Stimulated activated CD8-positive, alpha-beta memory T cell treated with anti-CD3 and anti-CD28 coated beads, Interleukin-15, amount 100 ng/mL, for 48 hours (primary cell): ENCODE results near the gene BLZF1.
"Not testable (repeated sequence)": the region's sequence is repeated elsewhere in the genome, so short reads cannot be mapped to it uniquely, and the experiment has no call there.

ENCODE experiments used
- DNase-seq, 2 donors: peaks; one replicate each; pipeline ENCODE4 v3.0.0-alpha.2; 2020; ENCODE audit warnings: low read depth in 2 of 2

BLZF1 gene

DNA sequence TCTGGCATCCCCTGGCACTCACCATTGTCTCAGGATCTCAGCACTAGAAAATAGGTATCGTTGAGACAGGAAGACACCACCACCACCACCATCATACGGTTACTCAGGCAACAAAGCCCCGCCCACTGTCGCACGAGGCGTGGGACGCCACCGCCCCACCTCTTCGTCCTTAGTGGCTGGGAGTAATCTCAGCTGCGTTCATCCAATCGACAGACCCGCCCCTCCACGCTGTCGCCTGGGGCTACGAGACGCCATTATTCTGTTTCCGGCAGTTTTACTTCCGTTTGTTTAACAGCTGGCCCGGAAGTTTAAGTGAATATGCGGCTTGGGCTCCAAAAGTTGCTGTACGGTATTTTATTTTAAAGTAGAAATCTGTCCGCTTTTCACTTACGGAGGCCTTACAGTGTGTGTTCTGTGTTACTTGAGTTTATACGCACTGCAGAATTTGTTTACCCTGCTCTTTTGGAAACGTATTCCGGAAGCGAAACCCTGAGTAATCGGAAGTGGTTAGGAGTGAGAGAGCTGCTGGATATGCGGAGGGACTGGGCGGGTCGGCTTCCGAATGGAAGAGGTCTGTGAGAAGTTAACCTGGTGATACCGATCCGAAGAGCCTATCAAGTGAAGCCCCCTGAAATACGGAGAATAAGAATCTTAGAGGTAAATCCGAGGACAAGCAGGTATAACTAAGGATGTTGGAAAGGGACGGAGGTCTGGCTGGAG is at the start of gene BLZF1, which contains the start of gene NME7:
Gene BLZF1 (plus strand): TSS at position 510 of the 720 bp plus-strand sequence. CDS start 1,328 bp downstream, outside the sequence.
Gene NME7 (minus strand): TSS at position 112 of the 720 bp plus-strand sequence. CDS start 87 bp downstream, at position 25.
- DNase-seq = peak; percentile 96 to 98

DNA sequence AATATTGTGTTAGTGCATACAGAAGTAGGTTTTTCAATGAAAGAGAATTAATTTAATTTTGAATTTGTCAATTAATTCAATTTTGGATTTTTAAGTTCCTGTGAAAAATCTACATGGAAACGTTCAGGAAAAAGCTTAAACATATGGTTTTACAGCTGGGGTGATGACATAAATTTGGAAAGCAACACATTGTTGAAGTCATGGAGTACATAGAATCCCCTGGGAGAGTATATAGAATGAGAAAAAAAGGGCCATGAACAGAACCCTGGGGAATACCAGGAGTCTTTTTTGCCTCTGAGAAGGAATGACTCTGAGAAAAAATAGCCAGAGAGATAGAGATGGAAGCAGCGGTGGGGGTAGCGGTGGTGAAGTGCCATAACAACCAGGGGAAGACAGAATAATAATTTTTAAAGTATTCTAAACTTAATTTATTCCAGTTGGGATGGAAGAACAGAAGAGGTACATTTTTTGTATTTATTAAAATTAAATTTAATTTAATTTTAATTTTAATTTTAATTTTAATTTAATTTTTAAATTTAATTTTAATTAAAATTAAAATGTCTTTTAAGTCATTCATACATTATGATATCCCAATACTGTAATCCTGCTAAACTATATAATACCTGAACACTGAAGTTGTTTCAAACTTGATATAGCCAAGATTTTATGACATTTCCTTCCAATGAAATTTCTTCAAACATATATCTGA is 49.3 kb upstream of the BLZF1 start:
- no peak for DNase-seq

GRCh38 chr1:169321539-169321938 is 46.5 kb upstream of the BLZF1 start:
- no peak for DNase-seq

GRCh38 chr1:169322138-169322537 is 45.9 kb upstream of the BLZF1 start:
- no peak for DNase-seq

DNA sequence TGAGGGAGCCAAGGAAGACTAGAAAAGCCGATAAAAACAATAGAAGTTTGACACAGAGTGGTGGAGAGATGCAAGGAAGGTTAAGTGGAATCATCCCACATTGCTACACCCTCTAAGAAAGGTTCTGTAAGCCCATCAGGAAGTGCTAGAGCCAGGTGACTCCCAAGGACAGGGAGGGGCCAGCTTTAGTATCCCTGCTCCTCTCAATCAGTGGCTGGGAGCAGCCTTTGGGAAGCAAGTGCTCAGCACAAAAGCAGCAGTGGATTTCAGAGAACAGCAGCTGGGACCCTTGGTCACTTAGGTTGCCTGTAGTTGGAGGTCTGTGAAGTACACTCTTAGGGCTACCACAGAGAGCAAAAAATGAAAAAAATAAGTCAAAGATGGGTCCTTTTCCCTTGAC is 42.9 kb upstream of the BLZF1 start:
- no peak for DNase-seq

- no peak for DNase-seq
Measured at GRCh38 chr1:169326261-169326955, 41.6 kb upstream of the BLZF1 start.

DNA sequence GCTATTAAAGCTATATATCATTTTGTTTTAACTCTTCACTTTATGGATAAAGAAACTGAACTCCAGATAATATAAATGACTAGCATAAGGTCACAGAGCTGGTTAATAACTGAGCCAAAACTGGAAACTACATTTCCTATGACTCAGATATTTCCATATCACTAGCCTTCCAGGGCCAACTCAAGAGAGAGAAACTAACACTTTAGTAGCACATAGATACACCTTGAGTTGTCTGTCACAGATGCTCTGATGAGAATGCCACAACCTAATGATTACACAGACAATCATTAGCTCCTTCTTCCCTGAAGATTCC is 41.1 kb upstream of the BLZF1 start:
- no peak for DNase-seq

GRCh38 chr1:169327875-169328274 is 40.1 kb upstream of the BLZF1 start:
- DNase-seq = no peak

DNA sequence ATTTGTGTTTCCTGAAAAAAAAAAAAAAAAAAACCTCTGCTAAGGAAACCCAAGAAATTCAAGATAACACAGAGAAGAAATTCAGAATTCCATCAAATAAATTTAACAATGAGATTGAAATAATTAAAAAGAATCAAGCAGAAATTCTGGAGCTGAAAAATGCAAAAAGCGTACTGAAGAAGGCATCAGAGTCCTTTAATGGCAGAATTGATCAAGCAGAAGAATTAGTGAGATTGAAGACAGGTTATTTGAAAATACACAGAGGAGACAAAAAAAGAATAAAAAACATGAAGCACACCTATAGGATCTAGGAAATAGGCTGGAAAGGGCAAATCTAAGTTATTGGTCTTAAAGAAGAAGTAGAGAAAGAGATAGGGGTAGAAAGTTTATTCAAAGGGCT is 38.6 kb upstream of the BLZF1 start:
- DNase-seq = no peak

- DNase-seq = no peak
Measured at GRCh38 chr1:169330927-169331326, 37.1 kb upstream of the BLZF1 start.

GRCh38 chr1:169334727-169335126 is 33.3 kb upstream of the BLZF1 start:
- DNase-seq = not testable (repeated sequence)

GRCh38 chr1:169336947-169337715 is 30.9 kb upstream of the BLZF1 start:
- not testable (repeated sequence) for DNase-seq

DNA sequence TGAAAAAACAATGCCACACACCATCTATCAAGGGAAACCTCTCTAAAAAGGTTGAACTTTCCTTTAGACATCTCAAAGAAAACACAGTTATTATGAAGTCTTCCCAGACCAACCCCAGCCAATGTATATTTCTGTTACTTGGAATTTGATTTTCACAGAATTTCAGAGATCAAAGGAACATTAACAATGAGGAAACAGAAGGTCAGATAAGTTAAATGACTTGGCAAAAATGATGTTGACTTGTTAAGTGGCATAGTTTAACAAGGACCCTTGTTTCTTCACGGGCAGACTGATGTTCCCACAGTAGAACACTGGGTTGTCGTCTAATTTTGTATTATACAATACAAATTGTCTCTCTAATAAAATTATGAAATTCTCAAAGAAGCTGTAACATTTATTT is 29.4 kb upstream of the BLZF1 start:
- no peak for DNase-seq

GRCh38 chr1:169339773-169340172 is 28.2 kb upstream of the BLZF1 start:
- DNase-seq = no peak

DNA sequence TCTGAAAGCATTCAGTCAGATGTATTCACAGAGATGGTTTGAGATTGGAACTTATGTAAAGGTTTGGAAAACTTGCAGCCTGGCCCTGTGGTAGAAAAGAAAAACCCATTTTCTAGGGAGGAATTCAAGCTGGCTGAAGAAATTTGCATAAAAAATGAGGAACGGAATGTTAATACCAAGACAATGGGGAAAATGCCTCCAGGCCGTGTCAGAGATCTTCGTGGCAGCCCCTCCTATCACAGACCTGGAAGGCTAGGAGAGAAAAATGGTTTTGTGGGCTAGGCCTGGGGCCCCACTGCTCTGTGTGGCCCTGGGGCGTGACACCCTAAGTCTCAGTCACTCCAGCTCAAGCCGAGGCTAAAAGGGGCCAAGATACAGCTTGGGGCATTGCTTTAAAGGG is 27.1 kb upstream of the BLZF1 start:
- no peak for DNase-seq

DNA sequence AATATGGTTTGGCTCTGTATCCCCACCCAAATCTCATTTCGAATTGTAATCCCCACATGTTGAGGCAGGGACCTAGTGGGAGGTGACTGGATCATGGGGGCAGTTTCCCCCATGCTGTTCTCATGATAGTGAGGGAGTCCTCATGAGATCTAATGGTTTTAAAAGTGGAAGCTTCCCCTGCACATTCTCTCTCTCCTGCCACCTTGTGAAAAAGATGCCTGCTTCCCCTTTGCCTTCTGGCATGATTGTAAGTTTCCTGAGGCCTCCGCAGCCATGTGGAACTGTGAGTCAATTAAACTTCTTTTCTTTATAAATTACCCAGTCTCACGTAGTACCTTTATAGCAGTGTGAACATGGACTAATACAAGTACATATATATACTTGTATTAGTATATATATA is 25.9 kb upstream of the BLZF1 start:
- not testable (repeated sequence) for DNase-seq

GRCh38 chr1:169345511-169345910 is 22.5 kb upstream of the BLZF1 start:
- no peak for DNase-seq

GRCh38 chr1:169346036-169346589 is 21.9 kb upstream of the BLZF1 start:
- DNase-seq = no peak

DNA sequence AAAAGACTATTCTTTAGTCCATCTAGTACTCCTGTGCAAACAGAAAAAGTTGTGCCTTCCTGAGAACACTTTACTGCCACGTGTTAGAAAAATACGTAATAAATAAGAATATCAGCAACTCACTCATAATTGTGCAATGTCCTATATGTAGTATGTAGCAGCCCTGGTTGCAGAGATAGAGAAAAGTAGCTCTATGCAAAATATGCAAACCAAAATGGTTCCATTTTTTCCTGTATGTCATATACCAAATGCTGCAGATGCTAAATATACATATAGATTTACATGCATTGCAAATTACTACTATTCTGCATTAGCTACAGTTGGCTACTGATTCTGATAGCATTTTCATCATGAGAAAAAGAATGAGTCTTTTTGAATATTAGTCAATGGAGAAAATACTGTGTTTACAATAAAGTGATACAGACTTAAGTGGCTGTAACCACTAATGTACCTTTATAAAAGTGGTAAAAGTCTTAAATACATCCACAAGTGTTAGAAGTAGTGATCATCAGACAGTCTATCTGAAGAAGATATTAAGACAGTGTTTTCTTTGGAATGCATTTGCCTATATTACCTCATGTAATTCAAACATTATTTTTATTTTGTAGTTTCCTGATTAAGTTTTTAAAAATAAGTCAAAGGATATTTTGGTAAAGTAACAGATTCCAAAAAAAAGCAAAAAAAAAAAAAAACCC is 20.2 kb upstream of the BLZF1 start:
- DNase-seq = no peak

GRCh38 chr1:169348383-169349036 is 19.5 kb upstream of the BLZF1 start:
- no peak for DNase-seq

DNA sequence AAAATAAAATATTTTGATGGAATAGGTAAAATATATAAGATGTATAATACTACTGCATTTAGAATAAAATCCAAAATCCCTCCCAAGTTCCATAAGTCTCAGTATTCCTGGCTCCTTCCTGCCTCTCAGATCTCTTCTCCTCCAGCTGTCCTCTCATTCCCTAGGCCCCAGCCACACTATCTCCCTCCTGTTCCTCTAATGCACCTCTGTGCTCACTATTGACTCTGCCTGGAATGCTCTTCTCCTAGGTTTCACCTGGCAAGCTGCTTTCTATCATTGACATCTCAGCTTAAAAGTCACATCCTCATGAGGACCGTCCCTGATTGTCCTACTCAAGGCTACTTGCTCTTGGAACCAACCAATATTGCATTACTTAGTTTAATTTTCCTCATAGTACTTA is 7.6 kb upstream of the BLZF1 start:
- DNase-seq = no peak
